Measurements from ENCODE around the gene RXRA.

RXRA gene

GRCh38 chr9:134414900-134415425, 88.7 kb downstream of the RXRA start:
- DNase-seq (ENCODE audit: low read depth in 2 of 2) = no peak

- no peak for DNase-seq (ENCODE audit: low read depth in 2 of 2)
These were observed 90.2 kb downstream of the RXRA start for GRCh38 chr9:134416385-134417015.

GRCh38 chr9:134418354-134418753, 92.1 kb downstream of the RXRA start:
- no peak for DNase-seq (ENCODE audit: low read depth in 2 of 2)

- DNase-seq (ENCODE audit: low read depth in 2 of 2) = no peak
These were observed 92.9 kb downstream of the RXRA start for GRCh38 chr9:134419000-134419683.

GRCh38 chr9:134419684-134420076, 93.4 kb downstream of the RXRA start:
- no peak for DNase-seq (ENCODE audit: low read depth in 2 of 2)

GRCh38 chr9:134420281-134420845, 94.1 kb downstream of the RXRA start:
- DNase-seq (ENCODE audit: low read depth in 2 of 2) = no peak

GRCh38 chr9:134420974-134421432, 94.7 kb downstream of the RXRA start:
- no peak for DNase-seq (ENCODE audit: low read depth in 2 of 2)

GRCh38 chr9:134421888-134422287, 95.6 kb downstream of the RXRA start:
- no peak for DNase-seq (ENCODE audit: low read depth in 2 of 2)

GRCh38 chr9:134422301-134423090, 96.2 kb downstream of the RXRA start:
- DNase-seq (ENCODE audit: low read depth in 2 of 2) = no peak

GRCh38 chr9:134423166-134423565, 96.9 kb downstream of the RXRA start:
- DNase-seq (ENCODE audit: low read depth in 2 of 2) = no peak

- DNase-seq (ENCODE audit: low read depth in 2 of 2) = no peak
These were observed 97.5 kb downstream of the RXRA start for GRCh38 chr9:134423749-134424148.

- DNase-seq (ENCODE audit: low read depth in 2 of 2) = no peak
These were observed 98.6 kb downstream of the RXRA start for GRCh38 chr9:134424818-134425217.

GRCh38 chr9:134425401-134425800, 99.1 kb downstream of the RXRA start:
- DNase-seq (ENCODE audit: low read depth in 2 of 2) = no peak

GRCh38 chr9:134425812-134426211, 99.6 kb downstream of the RXRA start:
- no peak for DNase-seq (ENCODE audit: low read depth in 2 of 2)

GRCh38 chr9:134426436-134426835, 100.2 kb downstream of the RXRA start:
- no peak for DNase-seq (ENCODE audit: low read depth in 2 of 2)

- no peak for DNase-seq (ENCODE audit: low read depth in 2 of 2)
These were observed 101.0 kb downstream of the RXRA start for GRCh38 chr9:134427153-134427782.

- no peak for DNase-seq (ENCODE audit: low read depth in 2 of 2)
These were observed 102.3 kb downstream of the RXRA start for GRCh38 chr9:134428559-134428958.

- DNase-seq (ENCODE audit: low read depth in 2 of 2) = no peak
These were observed 102.8 kb downstream of the RXRA start for GRCh38 chr9:134429007-134429406.

- DNase-seq (ENCODE audit: low read depth in 2 of 2) = no peak
These were observed 103.2 kb downstream of the RXRA start for GRCh38 chr9:134429481-134429880.

GRCh38 chr9:134431095-134431494, 104.8 kb downstream of the RXRA start:
- no peak for DNase-seq (ENCODE audit: low read depth in 2 of 2)

GRCh38 chr9:134431626-134432025, 105.4 kb downstream of the RXRA start:
- DNase-seq (ENCODE audit: low read depth in 2 of 2) = no peak

GRCh38 chr9:134432471-134432870, 106.2 kb downstream of the RXRA start:
- DNase-seq (ENCODE audit: low read depth in 2 of 2) = no peak

All from fibroblast of skin of left quadriceps (primary cell).